Endothelial cell of umbilical vein (primary cell): Measurements from ENCODE around the gene XAGE2. TPM values are rescaled to one million over a fixed set of nuclear protein-coding genes. Genes with fewer than 3 reads are reported as not detected.

Experiments
- BruUV-seq: library from RNA; stranded (reverse); fragments of 400-500 nt; replicated peaks from 2 replicates; lab custom pipeline; 2021; lab: Mats Ljungman, UMichigan
- CTCF ChIA-PET: fragments of 300-600, 350-600 bp; sonication (Branson Sonifier 250); formaldehyde crosslinking; loops from one replicate; lab custom pipeline; 2021; ENCODE audit warnings: antibody characterized with exemption, inconsistent platforms; lab: Charles Lee
- POLR2A ChIA-PET: fragments of 300-600, 350-600 bp; sonication (Branson Sonifier 250); formaldehyde crosslinking; loops from one replicate; lab custom pipeline; 2021; ENCODE audit warnings: antibody characterized with exemption, inconsistent platforms; lab: Charles Lee
- DNase-seq: peaks from one replicate; pipeline ENCODE4 v3.0.0-alpha.2; 2011; ENCODE audit warnings: low read depth, low spot score
- FAIRE-seq: peaks from 2 replicates; lab custom pipeline; 2011; peaks lifted over from hg19 to GRCh38; lab: Jason Lieb, UNC
- H2AFZ ChIP-seq: 2 replicates; pipeline ENCODE4 v1.6.0; 2012; ENCODE audit warnings: low read depth, low read length, control low read depth, inconsistent platforms
- H3K27ac ChIP-seq: 2 replicates; pipeline ENCODE4 v1.5.1; 2011; ENCODE audit warnings: low read depth, mild to moderate bottlenecking, control low read depth, low read length, moderate library complexity; ENCODE audit not compliant: insufficient read depth
- H3K27me3 ChIP-seq, 2 experiments: 2 replicates each; pipeline versions ENCODE4 v1.6.0 to v1.6.1; 2011; ENCODE audit warnings: low read length in 2 of 2, mixed read lengths in 1 of 2; ENCODE audit not compliant: control insufficient read depth in 2 of 2, insufficient read depth in 2 of 2
- H3K36me3 ChIP-seq, 2 experiments: 2 replicates in 1 of 2; 3 replicates in 1 of 2; pipeline ENCODE4 v1.5.1; 2011; ENCODE audit warnings: low read length in 2 of 2, mild to moderate bottlenecking in 1 of 2, moderate library complexity in 1 of 2; ENCODE audit not compliant: control insufficient read depth in 2 of 2, insufficient read depth in 2 of 2; ENCODE audit errors: extremely low read depth in 1 of 2
- H3K4me1 ChIP-seq: 3 replicates; pipeline ENCODE4 v1.5.1; 2011; ENCODE audit warnings: mild to moderate bottlenecking, low read length; ENCODE audit not compliant: control insufficient read depth, insufficient read depth; ENCODE audit errors: extremely low read depth
- H3K4me2 ChIP-seq: 2 replicates; pipeline ENCODE4 v1.6.1; 2011; ENCODE audit warnings: low read length, control low read depth, mixed read lengths; ENCODE audit not compliant: insufficient read depth
- H3K4me3 ChIP-seq, 3 experiments: fragments of 200-600 bp in 1 of 3; sonication (generic), shearing (Covaris generic) in 1 of 3; replicated peaks in 1 of 3; 2 replicates each; pipeline ENCODE4 v1.5.1; 2011 to 2016; ENCODE audit warnings: control low read depth in 3 of 3, low read length in 3 of 3, mild to moderate bottlenecking in 2 of 3, inconsistent platforms in 1 of 3, low read depth in 1 of 3, moderate library complexity in 1 of 3; ENCODE audit not compliant: insufficient read depth in 1 of 3
- H3K79me2 ChIP-seq: 2 replicates; pipeline ENCODE4 v1.6.0; 2012; ENCODE audit warnings: low read length, inconsistent platforms; ENCODE audit not compliant: control insufficient read depth, insufficient read depth
- H3K9ac ChIP-seq: replicated peaks from 2 replicates; pipeline ENCODE3; 2011; ENCODE audit warnings: low read length, control low read depth; ENCODE audit not compliant: insufficient read depth; ENCODE audit errors: extremely low read depth
- H3K9me1 ChIP-seq: replicated peaks from 3 replicates; pipeline ENCODE4 v1.6.0; 2011; ENCODE audit warnings: mild to moderate bottlenecking, low read length; ENCODE audit not compliant: control insufficient read depth, insufficient read depth; ENCODE audit errors: extremely low read depth
- H3K9me3 ChIP-seq: replicated peaks from 2 replicates; pipeline ENCODE4 v1.5.1; 2012; ENCODE audit warnings: low read length, inconsistent platforms; ENCODE audit not compliant: control insufficient read depth, insufficient read depth
- H4K20me1 ChIP-seq: replicated peaks from 2 replicates; pipeline ENCODE3; 2011; ENCODE audit warnings: mild to moderate bottlenecking, low read length; ENCODE audit not compliant: control insufficient read depth, insufficient read depth; ENCODE audit errors: extremely low read depth
- EZH2 ChIP-seq: IDR thresholded peaks from 2 replicates; pipeline ENCODE4 v1.6.1; 2012; ENCODE audit warnings: borderline replicate concordance, low read depth, mild to moderate bottlenecking, moderate library complexity, low read length, inconsistent platforms; ENCODE audit not compliant: severe bottlenecking
- FOS ChIP-seq: IDR thresholded peaks from 2 replicates; pipeline ENCODE4 v1.6.1; 2011; ENCODE audit warnings: mild to moderate bottlenecking, low read length, moderate library complexity, borderline replicate concordance; ENCODE audit not compliant: insufficient read depth
- GATA2 ChIP-seq: IDR thresholded peaks from 2 replicates; pipeline ENCODE4 v1.7.0; 2011; ENCODE audit warnings: low read depth, mild to moderate bottlenecking, moderate library complexity, mixed read lengths, low read length; ENCODE audit not compliant: insufficient read length, insufficient read depth
- JUN ChIP-seq: IDR thresholded peaks from 2 replicates; pipeline ENCODE4 v1.6.1; 2011; ENCODE audit warnings: borderline replicate concordance, low read depth; ENCODE audit not compliant: insufficient read length, insufficient read depth
- MYC ChIP-seq: IDR thresholded peaks from one replicate; pipeline ENCODE4 v1.6.1; 2011; ENCODE audit warnings: mild to moderate bottlenecking, low read depth, low read length
- POLR2A ChIP-seq: IDR thresholded peaks from 2 replicates; pipeline ENCODE4 v1.6.1; 2012; ENCODE audit warnings: low read depth, mild to moderate bottlenecking, control low read depth, low read length
- POLR2AphosphoS5 ChIP-seq: IDR thresholded peaks from 2 replicates; pipeline ENCODE4 v1.6.1; 2012; ENCODE audit warnings: low read depth, mild to moderate bottlenecking, control low read depth, low read length, moderate library complexity; ENCODE audit not compliant: insufficient read depth
- dilution Hi-C: fragments of 300-500 bp; cut with MboI; formaldehyde crosslinking; loops from one replicate; pipeline ENCODE4 v1.15.0; 2019; ENCODE audit warnings: low sequenced_read_pairs; ENCODE audit not compliant: extremely low pct_ligation_motif_present
- intact Hi-C: fragments of 100-400 bp; cut with micrococcal nuclease; formaldehyde crosslinking; loops from one replicate; pipeline ENCODE4 v1.10.0; 2022
- polyA plus RNA-seq, 4 experiments: library from polyadenylated mRNA; depleted of rRNA in 3 of 4; stranded (reverse) in 3 of 4; unstranded in 1 of 4; fragments of >200 nt; gene quantifications; 2 replicates each; pipeline versions ENCODE4 v1.2.1 to v1.2.3, GENCODE V29; 2011 to 2012; ENCODE audit warnings: missing spikeins in 1 of 4
- total RNA-seq: library from RNA; stranded (reverse); gene quantifications from 2 replicates; pipeline ENCODE4 v1.2.3, GENCODE V29; 2021
- TF ChIP-seq, protein P1 (sequence below), 2 donors: IDR thresholded peaks; 1 replicate in 1 of 2; 2 replicates in 1 of 2; pipeline ENCODE4 v1.5.1; 2011; ENCODE audit warnings: low read length in 2 of 2, mild to moderate bottlenecking in 2 of 2, moderate library complexity in 2 of 2, control low read depth in 1 of 2, inconsistent platforms in 1 of 2, low read depth in 1 of 2; ENCODE audit not compliant: insufficient read depth in 1 of 2; ENCODE audit errors: extremely low read depth in 1 of 2
- TF ChIP-seq, protein P2 (sequence below): IDR thresholded peaks from 2 replicates; pipeline ENCODE4 v1.6.1; 2011; ENCODE audit not compliant: insufficient read depth, insufficient read length

Gene XAGE2
- total and polyA plus RNA-seq, 2 donors (not counting 3 experiments of a cell fraction or from before 2014, with no cell fraction given) = not detected

DNA sequence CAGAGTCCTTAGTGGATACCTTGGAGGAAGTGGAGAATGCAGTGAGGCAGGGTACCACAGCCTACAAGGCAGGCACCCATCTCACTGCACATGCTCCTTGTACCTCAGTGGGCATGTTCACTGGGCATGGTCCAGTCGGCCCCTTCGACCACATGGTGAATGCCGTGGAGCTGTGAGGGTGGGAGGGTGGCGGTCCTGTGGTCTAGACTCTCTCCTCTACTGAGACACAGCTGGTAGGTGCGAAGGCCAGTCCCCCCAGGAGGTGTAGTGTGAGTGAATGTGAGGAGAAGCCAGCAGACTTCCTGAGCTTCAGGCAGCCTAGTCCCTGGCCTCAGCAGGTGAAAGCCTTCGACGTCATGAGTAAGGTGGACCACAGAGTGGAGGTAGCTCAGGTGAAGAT, 12.2 kb downstream of the XAGE2 start:
- H3K9me1 ChIP-seq = no peaks in the 10 kb centered on the region
- H4K20me1 ChIP-seq = no peaks in the 10 kb centered on the region
- CTCF ChIA-PET = no interaction called here
- H3K9ac ChIP-seq = no peak overlapping the region
- no peaks in the 10 kb centered on the region for H3K9me3 ChIP-seq
- no peaks in the 10 kb centered on the region for H3K79me2 ChIP-seq
- dilution Hi-C loops (no loop called here), intact Hi-C loops (no loop called here)
- H3K4me3 ChIP-seq = no peak overlapping the region
- POLR2A ChIA-PET = no interaction called here
- H2AFZ ChIP-seq = no peak overlapping the region
- no peaks in the 10 kb centered on the region for H3K27me3 ChIP-seq
- BruUV-seq = no TSS peak
- TF ChIP-seq POLR2A (no peak), JUN (no peak), FOS (no peak), POLR2AphosphoS5 (no peak), EZH2 (no peak), MYC (no peak), GATA2 (no peak)
- TF ChIP-seq, protein P1, sequence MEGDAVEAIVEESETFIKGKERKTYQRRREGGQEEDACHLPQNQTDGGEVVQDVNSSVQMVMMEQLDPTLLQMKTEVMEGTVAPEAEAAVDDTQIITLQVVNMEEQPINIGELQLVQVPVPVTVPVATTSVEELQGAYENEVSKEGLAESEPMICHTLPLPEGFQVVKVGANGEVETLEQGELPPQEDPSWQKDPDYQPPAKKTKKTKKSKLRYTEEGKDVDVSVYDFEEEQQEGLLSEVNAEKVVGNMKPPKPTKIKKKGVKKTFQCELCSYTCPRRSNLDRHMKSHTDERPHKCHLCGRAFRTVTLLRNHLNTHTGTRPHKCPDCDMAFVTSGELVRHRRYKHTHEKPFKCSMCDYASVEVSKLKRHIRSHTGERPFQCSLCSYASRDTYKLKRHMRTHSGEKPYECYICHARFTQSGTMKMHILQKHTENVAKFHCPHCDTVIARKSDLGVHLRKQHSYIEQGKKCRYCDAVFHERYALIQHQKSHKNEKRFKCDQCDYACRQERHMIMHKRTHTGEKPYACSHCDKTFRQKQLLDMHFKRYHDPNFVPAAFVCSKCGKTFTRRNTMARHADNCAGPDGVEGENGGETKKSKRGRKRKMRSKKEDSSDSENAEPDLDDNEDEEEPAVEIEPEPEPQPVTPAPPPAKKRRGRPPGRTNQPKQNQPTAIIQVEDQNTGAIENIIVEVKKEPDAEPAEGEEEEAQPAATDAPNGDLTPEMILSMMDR (IDR thresholded peaks at IDR 0.05; ENCODE audit: extremely low read depth in 1 of 2, insufficient read depth in 1 of 2, low read depth in 1 of 2, low read length in 2 of 2) = no peak
- TF ChIP-seq, protein P2, sequence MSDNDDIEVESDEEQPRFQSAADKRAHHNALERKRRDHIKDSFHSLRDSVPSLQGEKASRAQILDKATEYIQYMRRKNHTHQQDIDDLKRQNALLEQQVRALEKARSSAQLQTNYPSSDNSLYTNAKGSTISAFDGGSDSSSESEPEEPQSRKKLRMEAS = no peak
- no peaks in the 10 kb centered on the region for H3K4me1 ChIP-seq
- no peak for DNase-seq
- H3K4me2 ChIP-seq = no peak overlapping the region
- H3K27ac ChIP-seq = no peak overlapping the region
- no peaks in the 10 kb centered on the region for H3K36me3 ChIP-seq
- FAIRE-seq = no peak
